H9 (cell line): Measurements from ENCODE around the gene MFSD12. TPM values are rescaled to one million over a fixed set of nuclear protein-coding genes. Genes with fewer than 3 reads are reported as not detected.

Experiments
- DNase-seq: peaks from one replicate; pipeline ENCODE4 v3.0.0-alpha.2; 2017
- H2AFZ ChIP-seq: one replicate; pipeline ENCODE4 v1.6.1; 2013; ENCODE audit warnings: mild to moderate bottlenecking, low read length, control low read depth, moderate library complexity
- H2AK5ac ChIP-seq: 2 replicates; pipeline ENCODE4 v1.6.1; 2013; ENCODE audit warnings: low read length, control low read depth, mixed read lengths; ENCODE audit not compliant: insufficient read length
- H2BK120ac ChIP-seq: one replicate; pipeline ENCODE4 v1.6.1; 2013; ENCODE audit warnings: low read depth, mild to moderate bottlenecking, low read length, control low read depth, inconsistent platforms; ENCODE audit not compliant: poor library complexity, severe bottlenecking
- H2BK12ac ChIP-seq: 2 replicates; pipeline ENCODE4 v1.6.1; 2013; ENCODE audit warnings: low read length, control low read depth, mixed read lengths, low read depth; ENCODE audit not compliant: insufficient read length
- H2BK15ac ChIP-seq: 2 replicates; pipeline ENCODE4 v1.6.1; 2013; ENCODE audit warnings: low read depth, low read length, control low read depth
- H2BK20ac ChIP-seq: one replicate; pipeline ENCODE4 v1.6.1; 2013; ENCODE audit warnings: low read depth, mild to moderate bottlenecking, low read length, control low read depth, inconsistent platforms; ENCODE audit not compliant: poor library complexity, severe bottlenecking
- H2BK5ac ChIP-seq: 2 replicates; pipeline ENCODE4 v1.6.1; 2013; ENCODE audit warnings: low read length, control low read depth, mixed read lengths; ENCODE audit not compliant: insufficient read length
- H3K14ac ChIP-seq: 2 replicates; pipeline ENCODE4 v1.6.1; 2013; ENCODE audit warnings: low read length, control low read depth; ENCODE audit not compliant: insufficient read depth
- H3K18ac ChIP-seq: 2 replicates; pipeline ENCODE4 v1.6.1; 2013; ENCODE audit warnings: low read depth, mild to moderate bottlenecking, mixed read lengths, low read length, control low read depth; ENCODE audit not compliant: insufficient read length
- H3K23ac ChIP-seq: 2 replicates; pipeline ENCODE4 v1.6.1; 2013; ENCODE audit warnings: low read length, control low read depth, mixed read lengths, low read depth; ENCODE audit not compliant: insufficient read length
- H3K23me2 ChIP-seq: 2 replicates; pipeline ENCODE4 v1.6.1; 2013; ENCODE audit warnings: low read depth, mild to moderate bottlenecking, mixed read lengths, low read length, control low read depth; ENCODE audit not compliant: insufficient read length, poor library complexity, severe bottlenecking
- H3K27ac ChIP-seq: 2 replicates; pipeline ENCODE4 v1.5.1; 2013; ENCODE audit warnings: low read length, control low read depth, mixed read lengths, low read depth; ENCODE audit not compliant: insufficient read length
- H3K27me3 ChIP-seq: 2 replicates; pipeline ENCODE4 v1.6.1; 2013; ENCODE audit warnings: low read length, control low read depth, inconsistent platforms; ENCODE audit not compliant: insufficient read depth
- H3K4ac ChIP-seq: 2 replicates; pipeline ENCODE4 v1.6.1; 2013; ENCODE audit warnings: low read depth, mild to moderate bottlenecking, control low read depth, inconsistent platforms, low read length, moderate library complexity
- H3K4me1 ChIP-seq: 2 replicates; pipeline ENCODE4 v1.6.1; 2013; ENCODE audit warnings: low read length, control low read depth, inconsistent platforms; ENCODE audit not compliant: insufficient read depth
- H3K4me2 ChIP-seq: 2 replicates; pipeline ENCODE4 v1.6.1; 2013; ENCODE audit warnings: low read length, control low read depth, mixed read lengths; ENCODE audit not compliant: insufficient read length, insufficient read depth
- H3K56ac ChIP-seq: 2 replicates; pipeline ENCODE4 v1.6.1; 2013; ENCODE audit warnings: low read depth, mild to moderate bottlenecking, mixed read lengths, low read length, control low read depth; ENCODE audit not compliant: insufficient read length
- H3K79me1 ChIP-seq: 2 replicates; pipeline ENCODE4 v1.6.1; 2013; ENCODE audit warnings: low read depth, mild to moderate bottlenecking, moderate library complexity, low read length, control low read depth, inconsistent platforms; ENCODE audit not compliant: insufficient read depth, poor library complexity, severe bottlenecking
- H3K79me2 ChIP-seq: 2 replicates; pipeline ENCODE4 v1.6.1; 2013; ENCODE audit warnings: low read length, control low read depth, inconsistent platforms; ENCODE audit not compliant: insufficient read depth
- H3K9ac ChIP-seq: 2 replicates; pipeline ENCODE4 v1.6.1; 2013; ENCODE audit warnings: low read length, control low read depth, mixed read lengths; ENCODE audit not compliant: insufficient read length; ENCODE audit errors: extremely low read depth
- H3K9me3 ChIP-seq: one replicate; pipeline ENCODE4 v1.6.1; 2013; ENCODE audit warnings: low read depth, low read length, inconsistent platforms; ENCODE audit not compliant: control insufficient read depth
- H3T11ph ChIP-seq: one replicate; pipeline ENCODE4 v1.6.1; 2013; ENCODE audit warnings: mild to moderate bottlenecking, low read length, control low read depth, inconsistent platforms
- H4K20me1 ChIP-seq: one replicate; pipeline ENCODE4 v1.6.1; 2013; ENCODE audit not compliant: control insufficient read depth, insufficient read length, insufficient read depth
- H4K5ac ChIP-seq: 2 replicates; pipeline ENCODE4 v1.6.1; 2013; ENCODE audit warnings: low read depth, mild to moderate bottlenecking, mixed read lengths, low read length, control low read depth; ENCODE audit not compliant: insufficient read length
- H4K8ac ChIP-seq: replicated peaks from 2 replicates; pipeline ENCODE4 v1.6.1; 2013; ENCODE audit warnings: low read length, control low read depth, mixed read lengths, low read depth; ENCODE audit not compliant: insufficient read length
- H4K91ac ChIP-seq: 2 replicates; pipeline ENCODE4 v1.6.1; 2013; ENCODE audit warnings: low read depth, mild to moderate bottlenecking, moderate library complexity, mixed read lengths, low read length, control low read depth; ENCODE audit not compliant: insufficient read length
- H3K27ac Mint-ChIP-seq, 3 experiments: 2 replicates in 2 of 3; 3 replicates in 1 of 3; pipeline ENCODE4 v1.8.0; 2020 to 2021; ENCODE audit warnings: mixed read lengths in 3 of 3, mild to moderate bottlenecking in 1 of 3, moderate library complexity in 1 of 3
- H3K27me3 Mint-ChIP-seq: 2 replicates; pipeline ENCODE4 v1.8.0; 2021; ENCODE audit warnings: low read depth, mild to moderate bottlenecking, moderate library complexity, mixed read lengths
- H3K36me3 Mint-ChIP-seq, 3 experiments: 2 replicates in 2 of 3; 3 replicates in 1 of 3; pipeline ENCODE4 v1.8.0; 2020 to 2021; ENCODE audit warnings: low read depth in 3 of 3, mixed read lengths in 3 of 3; ENCODE audit not compliant: insufficient read depth in 1 of 3
- H3K4me1 Mint-ChIP-seq, 2 experiments: 2 replicates each; pipeline ENCODE4 v1.8.0; 2020; ENCODE audit warnings: mixed read lengths in 2 of 2
- H3K4me3 Mint-ChIP-seq, 2 experiments: 2 replicates in 1 of 2; 3 replicates in 1 of 2; pipeline ENCODE4 v1.8.0; 2020 to 2021; ENCODE audit warnings: mild to moderate bottlenecking in 2 of 2, mixed read lengths in 2 of 2, moderate library complexity in 1 of 2
- H3K9me3 Mint-ChIP-seq, 2 experiments: 2 replicates in 1 of 2; 3 replicates in 1 of 2; pipeline ENCODE4 v1.8.0; 2020; ENCODE audit warnings: mild to moderate bottlenecking in 2 of 2, mixed read lengths in 2 of 2, moderate library complexity in 1 of 2
- CTCF ChIP-seq: fragments of 200-600 bp; sonication (generic); conservative IDR thresholded peaks from 3 replicates; pipeline ENCODE4 v1.8.0; 2021; ENCODE audit warnings: antibody characterized with exemption, mild to moderate bottlenecking
- WGBS: extraction: QIAGEN DNeasy Blood & Tissue Kit; methylation state at CpG from one replicate; pipeline ENCODE4 v1.1.7; 2013; ENCODE audit warnings: missing lambda C conversion rate, low lambda C conversion rate, mixed read lengths; ENCODE audit not compliant: insufficient read length; ENCODE audit errors: extremely low coverage; 5-methylcytosine and 5-hydroxymethylcytosine counted together
- total RNA-seq: library from RNA; stranded (reverse); gene quantifications from 2 replicates; pipeline ENCODE4 v1.2.1, GENCODE V29; 2021

Gene MFSD12
- total RNA-seq, 1 experiment from 2014 or later = 58.8 TPM

- H3K9me3 Mint-ChIP-seq = no peaks in the 10 kb centered on the region
- Histone ChIP-seq H2BK20ac (no peak overlapping the region), H3K9ac (no peak overlapping the region), H3K23me2 (no peaks in the 10 kb centered on the region), H3K27me3 (no peaks in the 10 kb centered on the region), H3T11ph (no peak overlapping the region), H3K4me2 (no peak overlapping the region), H2AFZ (no peak overlapping the region), H3K79me1 (no peaks in the 10 kb centered on the region), H2BK15ac (no peak overlapping the region), H2BK120ac (no peak overlapping the region), H3K4me1 (no peaks in the 10 kb centered on the region), H2BK5ac (no peak overlapping the region), H3K4ac (no peak overlapping the region), H3K9me3 (no peaks in the 10 kb centered on the region), H4K8ac (no peak overlapping the region), H4K5ac (no peak overlapping the region), H3K56ac (no peak overlapping the region), H3K23ac (no peak overlapping the region), H3K14ac (no peak overlapping the region), H3K27ac (no peak overlapping the region), H2BK12ac (no peak overlapping the region), H3K79me2 (no peaks in the 10 kb centered on the region), H4K91ac (no peak overlapping the region), H3K18ac (no peak overlapping the region), H4K20me1 (no peaks in the 10 kb centered on the region), H2AK5ac (no peak overlapping the region)
- peaks cover 17 to 58% (median 56%) of the 10 kb centered on the region in 3 experiments; a peak in 6 of 7 replicates for H3K36me3 Mint-ChIP-seq
- H3K4me3 Mint-ChIP-seq = no peak overlapping the region; a peak in 1 of 5 replicates
- H3K4me1 Mint-ChIP-seq = peaks cover 6 to 14% of the 10 kb centered on the region in 2 experiments; a peak in 3 of 4 replicates
- WGBS = no CpG with 5 or more reads among the region's 9 CpGs
- no peaks in the 10 kb centered on the region; the same call in 1 of the 2 replicates for H3K27me3 Mint-ChIP-seq
- no peak for TF ChIP-seq CTCF
- no peak overlapping the region for H3K27ac Mint-ChIP-seq
- no peak for DNase-seq
Measured at GRCh38 chr19:3535235-3535535, 22.2 kb downstream of the MFSD12 start.
